NCI-H2107 treated with DMSO at 0.1 percent for 48 hours (cell line): Measurements from ENCODE around the gene PYGM.
"Not testable (repeated sequence)": the region's sequence is repeated elsewhere in the genome, so short reads cannot be mapped to it uniquely, and the experiment has no call there.

Experiments
- DNase-seq: peaks from one replicate; lab custom pipeline; 2025; ENCODE audit not compliant: unreplicated experiment; lab: John Stamatoyannopoulos, UW

Gene PYGM

GRCh38 chr11:64718780-64719124 lies 41.0 kb downstream of the PYGM start:
- DNase-seq = no peak

- no peak for DNase-seq
Observed at GRCh38 chr11:64718084-64718779, 41.5 kb downstream of the PYGM start.

DNA sequence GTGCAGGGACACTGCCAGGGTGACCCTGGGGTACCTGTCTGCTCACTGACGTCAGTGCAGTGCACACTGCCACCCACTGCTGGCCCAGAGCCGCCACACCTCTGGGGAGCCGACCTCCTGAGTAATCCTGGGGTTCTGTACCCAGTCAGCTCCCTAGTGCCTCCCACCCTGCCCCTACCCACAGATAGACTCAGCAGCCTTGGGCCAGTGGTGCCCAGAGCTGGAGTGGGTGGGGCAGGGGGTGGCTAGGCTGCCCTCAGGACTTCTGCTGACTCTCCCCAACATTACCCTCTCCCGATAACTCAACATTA lies 42.6 kb downstream of the PYGM start:
- DNase-seq = no peak

GRCh38 chr11:64716473-64717267 lies 43.1 kb downstream of the PYGM start:
- DNase-seq = no peak

DNA sequence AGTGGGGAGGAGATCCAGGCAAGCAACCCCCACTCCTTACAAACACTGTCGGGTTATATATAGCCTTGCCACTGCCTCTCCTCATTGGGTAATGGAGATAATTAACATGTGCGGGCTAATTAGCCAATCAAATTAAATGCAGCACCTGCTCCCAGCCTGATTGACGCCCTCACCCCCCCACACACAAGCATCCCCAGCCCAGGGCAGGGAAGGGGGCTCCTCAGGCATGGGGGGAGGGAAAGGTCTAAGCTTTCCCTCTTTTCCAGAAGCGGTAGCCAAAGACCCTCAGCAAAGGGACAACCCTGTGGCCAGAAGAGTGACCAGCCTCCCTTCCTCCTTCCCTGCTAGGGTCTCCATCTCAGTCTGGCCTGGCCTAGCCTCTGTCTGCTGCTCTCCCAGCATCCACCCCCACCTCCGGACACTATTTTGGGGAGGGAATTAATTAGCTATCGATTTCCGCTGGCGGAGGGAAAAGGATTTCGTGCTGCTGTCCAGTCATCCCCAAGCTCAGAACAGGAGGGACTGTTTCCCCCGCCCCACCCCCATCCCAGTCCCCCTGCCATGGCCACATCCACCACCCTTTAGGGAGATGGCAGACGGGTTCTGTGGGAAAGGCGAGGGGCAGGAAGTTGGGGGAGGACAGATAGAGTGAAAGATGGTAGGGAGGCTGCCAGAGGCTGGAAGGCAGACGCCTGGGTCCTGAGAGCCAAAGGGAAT lies 43.9 kb downstream of the PYGM start:
- no peak for DNase-seq

DNA sequence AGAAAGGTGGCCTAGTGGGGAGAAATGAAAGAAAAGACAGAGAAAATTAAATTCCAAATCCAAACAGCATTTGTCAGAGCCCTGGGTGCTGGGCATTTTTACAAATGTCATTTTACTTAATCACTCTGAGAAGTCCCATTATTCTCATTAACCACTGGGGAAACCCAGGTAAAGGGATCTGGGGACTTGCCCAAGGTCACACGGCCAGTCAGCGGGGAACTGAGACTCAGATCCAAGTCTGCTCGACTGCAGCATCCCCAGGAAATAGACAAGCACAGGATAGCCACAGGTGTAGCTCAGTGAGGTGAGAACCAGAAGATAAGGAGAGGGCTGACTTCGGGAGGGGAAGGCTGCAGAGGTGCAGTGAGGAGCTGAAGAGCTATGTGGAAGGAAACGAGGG lies 44.7 kb downstream of the PYGM start:
- no peak for DNase-seq

DNA sequence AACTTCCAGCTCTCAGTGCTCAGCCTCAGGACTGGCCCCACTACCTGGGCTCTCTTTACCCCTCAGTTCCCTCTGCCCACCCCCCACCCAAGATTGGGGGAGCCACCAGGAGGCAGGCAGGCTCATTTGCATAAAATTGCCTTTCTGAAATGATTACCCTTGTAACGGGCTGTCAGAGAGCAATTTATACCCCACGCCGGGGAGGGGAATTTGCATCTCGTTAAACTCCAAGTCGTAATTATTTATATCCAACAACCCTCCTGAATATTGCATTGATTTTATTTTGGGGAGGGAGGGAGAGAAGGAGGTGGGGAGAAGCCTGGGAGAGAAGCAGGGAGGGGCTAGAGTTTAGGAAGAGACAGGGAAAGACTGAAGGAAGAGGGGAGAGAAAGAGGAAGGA lies 45.1 kb downstream of the PYGM start:
- DNase-seq = no peak

- DNase-seq = no peak
Observed at GRCh38 chr11:64713781-64714363, 45.9 kb downstream of the PYGM start.

DNA sequence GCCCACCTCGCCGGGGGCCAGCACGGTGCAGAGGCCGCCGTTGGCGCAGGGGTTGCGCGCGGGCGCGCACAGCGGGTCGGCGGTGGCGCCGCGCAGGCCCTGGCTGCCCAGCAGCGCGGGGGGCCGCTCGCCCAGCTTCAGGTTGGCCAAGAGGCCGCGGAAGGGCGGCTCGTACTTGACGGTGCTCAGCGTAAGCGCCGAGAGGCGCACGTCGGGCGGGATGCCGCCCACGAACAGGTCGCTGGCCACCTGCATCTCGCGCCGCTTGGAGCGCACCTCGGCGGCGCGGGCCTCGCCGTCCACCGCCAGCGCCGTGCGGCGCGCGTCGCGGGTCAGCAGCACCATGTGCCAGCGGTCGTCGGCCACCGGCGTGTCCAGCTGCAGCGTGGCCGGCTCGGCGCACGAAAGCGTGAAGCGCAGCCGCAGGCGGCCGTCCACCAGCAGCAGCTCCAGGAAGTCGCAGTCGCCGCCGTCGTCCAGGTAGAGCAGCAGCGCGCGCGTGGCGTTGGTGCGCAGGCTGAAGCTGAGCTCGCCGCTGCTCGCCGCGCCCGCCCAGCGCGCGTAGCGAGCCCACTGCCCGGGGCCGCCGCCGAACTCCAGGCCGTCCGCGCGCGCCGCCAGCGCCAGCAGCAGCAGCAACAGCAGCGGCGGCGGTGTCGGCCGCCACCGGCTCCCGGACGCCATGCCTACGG lies 46.6 kb downstream of the PYGM start:
- no peak for DNase-seq

DNA sequence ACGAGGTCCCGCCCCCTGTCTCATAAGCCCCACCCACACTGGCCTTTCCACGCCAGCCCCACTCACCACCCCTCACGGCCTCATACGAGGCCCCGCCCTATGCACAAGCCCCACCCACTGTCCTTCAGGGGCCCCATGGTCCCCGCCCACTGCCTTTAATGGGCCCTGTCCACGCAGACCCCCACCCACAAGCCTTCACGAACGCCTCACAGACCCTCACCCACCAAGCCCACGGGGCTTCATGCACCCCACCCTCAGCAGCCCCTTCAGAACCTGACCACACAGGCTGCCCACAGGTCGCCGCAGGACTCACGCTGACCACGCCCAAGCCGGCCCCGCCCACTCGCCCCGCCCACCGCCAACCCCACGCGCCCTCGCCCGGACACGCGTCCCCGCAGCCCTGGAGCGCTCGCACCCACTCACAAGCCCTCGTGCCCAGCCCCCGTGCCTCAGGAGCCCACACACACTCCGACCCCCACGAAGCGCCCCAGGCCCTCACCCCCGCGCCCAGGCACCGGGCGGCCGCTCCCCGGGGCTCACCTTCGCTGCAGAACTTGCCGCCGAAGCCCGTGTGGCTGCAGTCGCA lies 47.3 kb downstream of the PYGM start:
- no peak for DNase-seq

GRCh38 chr11:64711956-64712362 lies 47.8 kb downstream of the PYGM start:
- DNase-seq = no peak

GRCh38 chr11:64711138-64711955 lies 48.4 kb downstream of the PYGM start:
- DNase-seq = no peak

DNA sequence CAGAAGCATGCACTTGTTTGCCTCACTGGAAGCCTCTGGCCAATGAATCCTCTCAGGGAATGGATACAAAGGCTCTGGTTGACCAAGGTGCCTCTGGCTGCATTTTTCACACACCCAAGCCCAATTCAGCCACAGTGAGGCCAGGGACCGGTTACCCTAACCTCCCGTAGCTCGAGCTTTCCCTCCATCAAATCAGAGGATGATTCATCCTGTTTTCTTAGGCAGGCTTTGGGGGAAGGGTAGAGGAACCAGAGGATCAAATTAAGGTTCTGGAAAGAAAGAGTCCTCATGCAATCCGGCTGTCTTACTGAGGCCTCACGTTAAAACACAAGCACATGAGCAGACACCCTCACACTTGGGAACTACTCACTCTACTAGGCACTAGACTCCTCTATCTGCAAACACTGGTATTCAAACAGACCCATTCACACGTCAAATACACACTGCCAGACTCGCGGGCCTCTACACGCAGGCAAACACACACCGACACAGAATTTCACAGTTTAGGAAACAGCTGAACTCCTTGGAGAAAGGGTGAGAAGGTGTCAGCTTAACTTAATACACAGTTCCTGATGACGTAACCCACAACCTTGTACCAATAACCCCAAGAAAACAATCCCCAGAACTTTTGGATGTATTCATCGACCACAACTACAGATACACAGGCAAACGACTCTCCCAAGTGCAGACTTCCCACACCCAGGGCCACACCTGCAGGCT lies 49.2 kb downstream of the PYGM start:
- no peak for DNase-seq

DNA sequence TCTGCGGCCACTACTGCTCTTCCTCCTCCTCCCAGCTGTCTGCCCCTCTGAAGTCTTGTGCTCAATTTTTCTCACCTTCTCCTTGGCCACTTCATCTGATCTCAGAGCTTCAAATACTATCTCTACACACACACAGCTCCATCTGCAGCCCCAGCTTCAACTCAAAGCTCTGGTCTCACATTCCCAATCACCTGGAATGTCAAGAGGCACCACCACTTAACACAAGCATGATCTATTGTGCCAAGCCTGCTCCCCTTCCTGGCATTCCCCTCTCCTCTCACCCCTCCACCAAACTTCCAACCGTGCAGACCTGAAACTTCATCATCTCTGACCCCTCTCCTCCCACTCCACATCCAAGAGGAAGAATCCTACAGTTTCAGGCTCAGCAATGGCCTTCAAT lies 54.3 kb downstream of the PYGM start:
- DNase-seq = no peak

GRCh38 chr11:64703048-64703447 lies 56.7 kb downstream of the PYGM start:
- DNase-seq = no peak

DNA sequence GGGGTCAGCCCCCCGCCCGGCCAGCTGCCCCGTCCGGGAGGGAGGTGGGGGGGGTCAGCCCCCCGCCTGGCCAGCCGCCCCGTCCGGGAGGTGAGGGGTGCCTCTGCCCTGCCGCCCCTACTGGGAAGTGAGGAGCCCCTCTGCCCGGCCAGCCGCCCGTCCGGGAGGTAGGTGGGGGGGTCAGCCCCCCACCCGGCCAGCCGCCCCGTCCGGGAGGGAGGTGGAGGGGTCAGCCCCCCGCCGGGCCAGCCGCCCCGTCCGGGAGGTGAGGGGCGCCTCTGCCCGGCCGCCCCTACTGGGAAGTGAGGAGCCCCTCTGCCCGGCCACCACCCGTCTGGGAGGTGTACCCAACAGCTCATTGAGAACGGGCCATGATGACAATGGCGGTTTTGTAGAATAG lies 57.8 kb downstream of the PYGM start:
- DNase-seq = not testable (repeated sequence)

GRCh38 chr11:64698427-64698826 lies 61.3 kb downstream of the PYGM start:
- no peak for DNase-seq

DNA sequence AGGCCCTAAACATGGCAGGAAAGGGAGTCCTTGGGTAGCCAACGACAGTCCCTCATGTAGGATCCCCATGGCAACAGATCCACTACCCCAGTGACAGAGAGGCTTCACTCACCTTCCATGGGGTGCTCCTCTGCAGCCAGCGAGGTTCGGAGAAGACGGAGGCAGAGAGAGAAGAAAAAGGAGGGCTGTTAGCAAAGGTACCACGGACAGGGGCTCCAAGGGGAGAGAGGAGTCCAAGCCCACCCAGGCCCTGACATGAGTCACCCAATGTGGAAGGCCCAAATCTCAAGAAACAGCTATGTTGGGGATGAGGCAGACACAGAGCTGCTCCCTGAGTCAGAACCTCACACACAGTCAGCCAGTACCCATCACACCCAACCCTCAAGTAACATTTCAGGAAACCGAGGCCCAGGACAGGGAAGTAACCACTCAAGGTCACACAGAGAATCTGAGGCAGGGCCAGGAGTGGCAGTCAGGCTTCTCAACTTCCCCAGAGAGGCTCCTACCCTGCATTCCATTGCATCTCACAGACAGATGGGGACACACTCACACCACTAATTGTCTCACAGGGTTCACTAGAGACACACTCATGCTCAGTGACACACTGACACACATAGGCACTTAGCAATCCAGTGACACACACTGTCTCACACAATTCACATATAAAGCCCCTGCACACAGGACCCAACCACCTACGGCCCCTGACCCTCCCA lies 62.0 kb downstream of the PYGM start:
- no peak for DNase-seq
